ENCODE measurements around the gene RAB42. TPM values are rescaled to one million over a fixed set of nuclear protein-coding genes. Genes with fewer than 3 reads are reported as not detected.

RAB42 gene
- total RNA-seq (2013; cell fraction: nucleolus; rRNA removed): 1.1 and 2.0 TPM in 2 replicates
- 0.76 and 0.96 TPM in 2 replicates for total RNA-seq (2014; rRNA removed)
- total RNA-seq (2014; rRNA removed; fragmentation: Illumina TruSeq; extraction: Trizol): 0.28 and 0.49 TPM in 2 replicates
- 0.72 and 0.92 TPM in 2 replicates for total RNA-seq (2021)
- 0.75 TPM for polyA plus RNA-seq (2011; ENCODE audit: low read depth)
- 4.2 and 4.5 TPM in 2 replicates for polyA plus RNA-seq (2011; rRNA removed)
- 5.8 and 6.1 TPM in 2 replicates for polyA plus RNA-seq (2011; cell fraction: cytosol; rRNA removed)
- 1.4 and 2.3 TPM in 2 replicates for polyA plus RNA-seq (2011; cell fraction: nucleus; rRNA removed)
- polyA plus RNA-seq (2012): 0.72 and 1.2 TPM in 2 replicates
- 0.38 and 0.51 TPM in 2 replicates for polyA plus RNA-seq (2014; fragmentation: Illumina TruSeq; extraction: Trizol)
- polyA plus RNA-seq (2014; fragmentation: Nextera tagmentation; extraction: Ambion mirVana): under 1 TPM; 0.16 to 0.21 TPM
- 0.24 and 0.99 TPM in 2 replicates for polyA plus RNA-seq (2014; rRNA removed)
- polyA plus RNA-seq (2016; fragmentation: Nextera tagmentation; extraction: Ambion mirVana): under 1 TPM; 0.28 to 0.48 TPM
- 3.0 and 3.7 TPM in 2 replicates for polyA minus RNA-seq (2011; rRNA and poly(A)+ RNA removed)
- polyA minus RNA-seq (2011; cell fraction: cytosol; rRNA and poly(A)+ RNA removed): 1.6 and 1.9 TPM in 2 replicates
- 1.5 and 2.0 TPM in 2 replicates for polyA minus RNA-seq (2011; cell fraction: nucleus; rRNA and poly(A)+ RNA removed)
- percentile 53 among the genes with signal in this experiment for Bru-seq, nascent RNA
- BruChase-seq, experiment 1, labeled RNA remaining after a 6-hour chase: percentile 43 among the genes with signal in this experiment
- BruChase-seq, experiment 2, labeled RNA remaining after a 2-hour chase: percentile 54 among the genes with signal in this experiment
- long read RNA-seq, experiment 1: 0 reads
- long read RNA-seq, experiment 2, partial matches to known transcripts: 0 of 3 reads
- long read RNA-seq, experiment 2, other reads (novel, unspliced or antisense): 1 of 3 reads

- RAD21 ChIA-PET (ENCODE audit: unreplicated experiment): interaction anchor here (0.6 kb wide), 1 partner anchor 11 kb away, joined by 3 read pairs; no protein-coding TSS in a partner anchor
- no peak within 1 kb of the TSS for H3K27ac ChIP-seq (ENCODE audit: control insufficient read depth, insufficient read depth)
- H4K20me1 ChIP-seq (ENCODE audit: control insufficient read depth, insufficient read depth): no peaks in the 10 kb centered on the region
- intact Hi-C loops (cut with micrococcal nuclease; ENCODE audit: unreplicated experiment) (no loop called here), in situ Hi-C loops (cut with MboI) (no loop called here)
- no peak for FAIRE-seq
- peak; percentile 70 for ATAC-seq
- 58% methylated on average over 8 of the region's 13 CpGs for WGBS (ENCODE audit: insufficient coverage, insufficient replicate concordance, low lambda C conversion rate, missing lambda C conversion rate)
- DNase-seq (ENCODE audit: low read depth, low spot score): no peak
- H3K4me3 ChIP-seq: peak within 1 kb of the TSS; percentile 51; the same call in 1 of the 2 replicates
- no peaks in the 10 kb centered on the region for H3K36me3 ChIP-seq (ENCODE audit: control insufficient read depth in 2 of 2, insufficient read depth in 2 of 2, low read length in 1 of 2)
- CTCF ChIA-PET: interaction anchor here (1.8 kb wide), 1 partner anchor 13 kb away, joined by 4 read pairs; no protein-coding TSS in a partner anchor
- H3K4me1 ChIP-seq (ENCODE audit: control insufficient read depth, insufficient read depth, low read length): peaks cover under 1% of the 10 kb centered on the region
- H3K79me2 ChIP-seq (ENCODE audit: control insufficient read depth, insufficient read depth, low read length): no peaks in the 10 kb centered on the region
- no TSS peak for BruUV-seq (replicated peaks)
- TF ChIP-seq DPF2 (IDR thresholded peaks at IDR 0.05): no peak
- TF ChIP-seq MLLT1 (IDR thresholded peaks at IDR 0.05): peak; percentile 65
- TF ChIP-seq RAD51 (IDR thresholded peaks at IDR 0.05): no peak
- TF ChIP-seq ZBTB11 (CRISPR knock-in tag; IDR thresholded peaks at IDR 0.05): no peak
- TF ChIP-seq NRF1 (conservative IDR thresholded peaks at IDR 0.05; ENCODE audit: low read depth, low read length): no peak
- H3K4me2 ChIP-seq (ENCODE audit: control insufficient read depth, insufficient read depth): peak within 1 kb of the TSS; percentile 82
- no peak within 1 kb of the TSS for H3K9ac ChIP-seq (ENCODE audit: control insufficient read depth, insufficient read depth, low read length)
- H3K27me3 ChIP-seq (replicated peaks in 1 of 2; ENCODE audit: control insufficient read depth in 2 of 2, insufficient read depth in 2 of 2, low read length in 1 of 2): no peaks in the 10 kb centered on the region
- H3K9me3 ChIP-seq (replicated peaks; ENCODE audit: control insufficient read depth, insufficient read depth, low read length): no peaks in the 10 kb centered on the region
- SMC1A ChIA-PET (ENCODE audit: uncharacterized antibody, unreplicated experiment): interaction anchor here (1.3 to 1.7 kb wide), 2 partner anchors 10 kb away, joined by 3 to 10 read pairs; no protein-coding TSS in a partner anchor
- POLR2A ChIA-PET: interaction anchor here (0.5 to 1.3 kb wide), 3 partner anchors 9 to 38 kb away, joined by 3 to 5 read pairs (median 5); no protein-coding TSS in a partner anchor
- peak within 1 kb of the TSS; percentile 72 for H2AFZ ChIP-seq (ENCODE audit: control insufficient read depth, low read depth, low read length)
These were observed at the start of gene RAB42 for GRCh38 chr1:28591708-28592320. Gene RAB42 (plus strand): TSS chr1:28592265. CDS start chr1:28592512, 247 bp downstream.

All from GM12878 (cell line).